Activated CD4-positive, alpha-beta T cell treated with anti-CD3 and anti-CD28 coated beads, Interleukin-2, Interleukin-4, amounts not matched to agents 100 ng/mL and 50 ng/mL, durations not matched to agents 16 hours and 8 hours (primary cell): ENCODE measurements around the gene SV2B.
A peak's percentile ranks its signal among the peaks of the same experiment; 100 is the strongest.
"Not testable (repeated sequence)": the region's sequence is repeated elsewhere in the genome, so short reads cannot be mapped to it uniquely, and the experiment has no call there.

Source experiments
- DNase-seq: peaks from one replicate; pipeline ENCODE4 v3.0.0-alpha.2; 2020; ENCODE audit warnings: low spot score

Gene SV2B

GRCh38 chr15:91099995-91100813 lies at the start of gene SV2B:
SV2B (plus strand) TSS chr15:91100257; CDS start chr15:91226264, 126,007 bp downstream.
- DNase-seq = peak; percentile 22

- no peak for DNase-seq
Observed at GRCh38 chr15:91051248-91051647, 48.8 kb upstream of the SV2B start.

- DNase-seq = no peak
Observed at GRCh38 chr15:91054816-91055215, 45.2 kb upstream of the SV2B start.

- peak; percentile 37 for DNase-seq
Observed at GRCh38 chr15:91055548-91056331, 44.3 kb upstream of the SV2B start.

- no peak for DNase-seq
Observed at GRCh38 chr15:91061230-91061629, 38.8 kb upstream of the SV2B start.

- DNase-seq = no peak
Observed at GRCh38 chr15:91061997-91062396, 38.1 kb upstream of the SV2B start.

DNA sequence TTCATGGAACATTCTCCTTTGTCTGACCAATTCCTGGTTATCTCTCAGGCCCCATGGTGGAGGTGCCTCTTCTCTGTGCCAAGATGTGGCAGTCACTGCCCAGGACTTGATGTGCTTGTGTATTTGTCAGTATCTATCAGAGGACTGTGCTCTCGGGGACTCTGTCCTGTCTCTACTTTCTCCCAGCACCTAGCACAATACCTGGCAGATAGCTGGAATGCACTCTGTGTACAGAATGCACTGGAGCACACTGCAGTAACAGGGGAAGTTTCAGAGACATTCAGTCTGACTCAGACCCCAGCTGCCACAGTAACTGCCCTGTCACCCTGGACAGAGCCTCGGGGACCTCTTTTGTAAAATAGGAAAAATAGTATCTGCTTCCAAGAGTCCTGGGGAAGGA lies 34.6 kb upstream of the SV2B start:
- no peak for DNase-seq

DNA sequence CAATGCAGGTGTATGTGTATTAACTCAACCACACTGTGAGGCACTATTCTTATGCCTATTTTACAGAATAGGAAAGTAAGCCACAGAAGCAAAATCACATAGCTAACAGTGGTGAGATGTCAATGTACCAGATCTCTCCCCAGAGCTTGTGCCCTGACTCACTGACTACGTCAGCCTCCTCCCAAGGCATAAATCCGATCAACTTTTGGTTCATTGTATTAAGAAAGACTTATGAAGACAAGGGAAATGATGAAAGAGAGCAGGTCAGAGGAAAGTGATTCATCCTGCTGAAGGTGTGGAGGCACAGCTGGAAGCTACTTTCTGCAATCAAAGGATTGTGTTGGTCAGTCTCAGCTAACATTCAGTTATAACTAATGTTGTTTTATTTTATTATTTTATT lies 33.0 kb upstream of the SV2B start:
- no peak for DNase-seq

DNA sequence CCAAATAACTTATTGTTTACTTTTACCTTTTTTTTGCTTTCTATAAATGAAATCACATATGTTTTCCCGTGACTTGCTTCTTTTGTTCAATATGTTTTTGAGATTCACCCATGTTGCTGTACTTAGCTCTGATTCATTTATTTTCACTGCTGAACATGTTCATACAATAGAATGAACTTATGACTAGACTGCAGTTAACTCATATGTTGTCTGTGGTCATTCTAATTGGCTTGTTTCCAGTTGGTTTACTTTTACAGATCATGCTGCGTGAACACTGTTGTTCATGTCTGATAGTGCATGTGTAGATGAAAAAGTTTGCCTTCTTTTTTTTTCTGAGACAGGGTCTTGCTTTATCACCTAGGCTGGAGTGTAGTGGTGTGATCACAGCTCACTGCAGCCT lies 31.6 kb upstream of the SV2B start:
- DNase-seq = no peak

- DNase-seq = no peak
Observed at GRCh38 chr15:91068966-91069365, 31.1 kb upstream of the SV2B start.

DNA sequence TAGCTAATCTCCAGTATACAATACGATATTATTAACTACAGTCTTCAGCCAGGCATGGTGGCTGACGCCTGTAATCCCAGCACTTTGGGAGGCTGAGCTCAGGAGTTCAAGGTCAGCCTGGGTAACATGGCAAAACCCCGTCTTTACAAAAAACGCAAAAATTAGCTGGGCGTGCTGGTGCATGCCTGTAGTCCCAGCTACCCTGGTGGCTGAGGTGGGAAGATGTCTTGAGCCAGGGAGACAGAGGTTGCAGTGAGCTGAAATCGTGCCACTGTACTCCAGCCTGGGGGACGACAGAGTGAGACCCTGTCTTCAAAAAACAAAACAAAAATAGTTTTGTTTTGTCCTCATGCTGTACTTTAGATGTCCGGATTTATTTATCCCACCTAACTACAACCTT lies 29.2 kb upstream of the SV2B start:
- no peak for DNase-seq

DNA sequence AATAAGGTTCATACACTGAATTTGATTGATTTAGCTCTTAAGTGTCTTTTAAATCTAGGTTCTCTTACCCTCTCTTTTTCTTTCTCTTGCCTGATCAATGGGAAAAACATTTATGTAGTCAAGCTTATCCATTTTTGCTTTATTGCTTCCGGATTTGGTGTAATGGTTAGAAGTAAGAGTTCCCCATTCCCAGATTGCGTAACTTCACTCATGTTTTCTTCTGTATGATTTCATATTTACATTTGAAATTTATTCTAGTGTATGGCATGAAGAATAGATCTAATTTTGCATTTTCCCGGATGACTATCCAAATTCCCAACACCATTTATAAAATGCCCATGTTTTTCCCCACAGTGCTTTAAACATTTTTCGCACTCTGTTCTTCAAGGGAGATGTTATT lies 27.9 kb upstream of the SV2B start:
- DNase-seq = no peak

DNA sequence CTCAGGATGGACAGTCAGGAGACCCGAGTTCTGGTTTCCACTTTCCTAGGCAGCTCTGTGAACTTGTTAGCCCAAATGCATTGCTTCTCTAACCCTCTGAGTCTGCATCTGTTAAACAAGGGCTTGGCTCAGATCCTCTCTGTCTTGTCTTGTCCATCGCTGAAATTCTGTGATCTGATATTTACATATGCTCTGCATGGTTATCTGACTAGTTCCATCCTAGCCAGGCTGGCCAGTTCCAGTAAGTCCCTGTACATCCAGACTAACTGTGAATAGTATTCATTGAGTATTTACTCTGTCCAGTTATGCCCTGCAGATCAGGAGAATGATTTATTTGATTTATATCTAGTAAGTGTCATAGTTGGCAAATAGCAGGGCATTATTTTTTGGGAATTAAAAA lies 27.0 kb upstream of the SV2B start:
- no peak for DNase-seq

DNA sequence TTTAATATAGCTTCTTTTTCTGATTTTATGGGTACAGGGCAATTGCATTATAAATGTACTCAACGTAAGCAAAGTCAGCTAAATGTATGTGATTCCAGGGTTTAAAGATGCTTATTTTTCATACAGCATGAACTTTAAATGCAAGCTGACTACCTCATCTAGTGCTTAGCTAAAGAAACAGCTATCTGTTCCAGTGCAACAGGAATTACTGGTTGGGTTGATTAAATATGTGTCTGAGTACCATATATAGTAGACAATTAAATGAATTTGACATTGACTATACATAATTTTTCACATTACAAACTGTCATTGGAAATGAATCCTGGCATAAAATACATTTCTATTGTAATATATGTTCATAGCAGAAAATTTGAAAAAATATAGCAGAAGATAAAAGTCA lies 26.3 kb upstream of the SV2B start:
- DNase-seq = no peak

GRCh38 chr15:91075739-91076138 lies 24.3 kb upstream of the SV2B start:
- no peak for DNase-seq

- DNase-seq = no peak
Observed at GRCh38 chr15:91077029-91077428, 23.0 kb upstream of the SV2B start.

DNA sequence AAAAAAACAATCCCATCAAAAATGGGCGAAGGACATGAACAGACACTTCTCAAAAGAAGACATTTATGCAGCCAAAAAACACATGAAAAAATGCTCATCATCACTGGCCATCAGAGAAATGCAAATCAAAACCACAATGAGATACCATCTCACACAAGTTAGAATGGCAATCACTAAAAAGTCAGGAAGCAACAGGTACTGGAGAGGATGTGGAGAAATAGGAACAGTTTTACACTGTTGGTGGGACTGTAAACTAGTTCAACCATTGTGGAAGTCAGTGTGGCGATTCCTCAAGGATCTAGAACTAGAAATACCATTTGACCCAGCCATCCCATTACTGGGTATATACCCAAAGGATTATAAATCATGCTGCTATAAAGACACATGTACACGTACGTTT lies 6.2 kb upstream of the SV2B start:
- DNase-seq = not testable (repeated sequence)

DNA sequence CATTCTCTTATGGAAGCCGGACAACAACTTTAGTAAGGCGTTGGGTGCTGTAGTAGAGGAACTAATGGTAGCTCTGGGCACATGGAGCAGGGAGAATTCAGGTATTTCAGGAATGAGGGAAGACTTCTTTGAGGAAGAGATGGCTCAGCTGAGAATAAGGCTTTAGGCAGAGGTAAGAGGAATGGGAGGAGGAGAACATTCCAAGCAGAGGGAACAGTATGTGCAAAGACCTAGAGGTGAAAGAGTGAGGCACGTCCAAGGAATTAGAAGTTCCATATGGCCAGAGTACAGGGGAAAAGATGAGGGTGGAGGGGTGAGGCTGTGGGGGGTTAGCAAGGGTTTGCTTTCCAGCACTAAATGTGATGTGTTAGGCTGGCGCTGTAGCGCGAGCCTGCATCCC lies 1.6 kb upstream of the SV2B start:
- no peak for DNase-seq

GRCh38 chr15:91099616-91099994 lies 452 bp upstream of the SV2B start:
- peak; percentile 8 for DNase-seq

- no peak for DNase-seq
Observed at GRCh38 chr15:91100814-91101607, 954 bp downstream of the SV2B start.

DNA sequence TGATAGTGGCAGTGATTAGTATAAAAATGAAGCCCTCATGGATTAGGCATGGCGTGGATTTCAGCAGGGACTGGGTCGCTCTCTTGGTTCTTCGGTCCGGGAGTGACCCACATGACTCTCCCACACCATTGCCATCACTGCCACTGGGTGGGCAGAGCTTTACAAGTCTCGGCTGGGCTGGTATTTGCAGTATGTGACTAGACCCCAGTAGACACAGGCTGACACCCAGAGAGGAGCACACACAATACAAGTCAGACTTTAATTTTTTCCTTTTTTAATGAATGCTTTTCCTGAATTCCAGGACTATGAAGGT lies 1.5 kb downstream of the SV2B start:
- DNase-seq = no peak

DNA sequence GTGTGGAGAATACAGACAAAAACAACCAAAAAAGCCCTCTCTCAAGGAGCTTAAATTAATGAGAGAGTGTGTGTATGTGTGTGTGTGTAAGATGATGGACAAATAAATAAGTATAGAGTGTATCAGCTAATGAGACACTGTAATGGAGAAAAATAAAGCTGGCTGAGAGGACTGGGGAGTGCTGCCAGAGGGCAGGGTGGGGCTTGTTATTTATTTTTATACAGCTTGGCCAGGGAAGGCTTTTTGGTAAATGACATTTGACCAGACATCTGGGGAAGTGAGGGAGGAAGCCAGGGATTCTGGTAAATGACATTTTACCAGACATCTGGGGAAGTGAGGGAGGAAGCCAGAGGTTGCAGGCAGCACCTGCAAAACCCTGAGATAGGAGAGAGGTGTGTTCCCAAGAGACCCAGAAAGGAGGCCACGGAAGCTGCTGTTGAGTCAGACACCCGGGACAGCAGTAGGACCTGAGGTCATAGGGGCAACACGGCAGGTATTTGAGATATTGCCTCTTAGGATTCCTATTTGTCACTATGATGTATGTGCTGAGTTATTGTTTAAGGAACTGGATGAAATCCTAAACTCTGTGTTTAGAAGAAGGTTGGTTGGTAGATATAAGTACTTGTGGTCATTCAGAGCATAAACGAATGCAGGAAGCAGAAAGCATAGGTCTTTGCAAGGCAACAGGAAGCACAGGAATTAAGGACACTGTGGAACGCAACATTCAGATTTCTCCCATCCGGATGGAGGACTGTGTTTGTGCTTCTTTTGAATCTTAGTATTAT lies 2.7 kb downstream of the SV2B start:
- no peak for DNase-seq
